ENCODE measurements around the gene MYZAP.

DNA sequence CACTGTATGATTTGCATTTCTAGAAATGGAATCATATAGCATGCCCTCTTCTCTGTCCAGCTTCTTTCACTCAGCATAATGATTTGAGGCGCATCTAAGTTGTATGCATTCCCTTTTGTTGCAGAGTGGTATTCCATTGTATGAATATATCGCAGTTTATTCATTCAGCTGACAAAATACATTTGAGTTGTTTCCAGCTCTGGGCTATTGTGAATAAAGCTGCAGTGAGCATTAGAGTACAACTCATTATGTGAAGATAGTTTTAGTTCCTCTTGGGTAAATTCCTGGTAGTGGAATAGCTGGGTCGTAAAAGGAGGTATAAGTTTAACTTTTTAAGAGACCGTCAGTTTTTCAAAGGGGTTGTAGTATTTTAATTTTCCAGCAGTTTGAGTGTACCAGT is 76.3 kb downstream of the MYZAP start:
- TF ChIP-seq, protein P1, sequence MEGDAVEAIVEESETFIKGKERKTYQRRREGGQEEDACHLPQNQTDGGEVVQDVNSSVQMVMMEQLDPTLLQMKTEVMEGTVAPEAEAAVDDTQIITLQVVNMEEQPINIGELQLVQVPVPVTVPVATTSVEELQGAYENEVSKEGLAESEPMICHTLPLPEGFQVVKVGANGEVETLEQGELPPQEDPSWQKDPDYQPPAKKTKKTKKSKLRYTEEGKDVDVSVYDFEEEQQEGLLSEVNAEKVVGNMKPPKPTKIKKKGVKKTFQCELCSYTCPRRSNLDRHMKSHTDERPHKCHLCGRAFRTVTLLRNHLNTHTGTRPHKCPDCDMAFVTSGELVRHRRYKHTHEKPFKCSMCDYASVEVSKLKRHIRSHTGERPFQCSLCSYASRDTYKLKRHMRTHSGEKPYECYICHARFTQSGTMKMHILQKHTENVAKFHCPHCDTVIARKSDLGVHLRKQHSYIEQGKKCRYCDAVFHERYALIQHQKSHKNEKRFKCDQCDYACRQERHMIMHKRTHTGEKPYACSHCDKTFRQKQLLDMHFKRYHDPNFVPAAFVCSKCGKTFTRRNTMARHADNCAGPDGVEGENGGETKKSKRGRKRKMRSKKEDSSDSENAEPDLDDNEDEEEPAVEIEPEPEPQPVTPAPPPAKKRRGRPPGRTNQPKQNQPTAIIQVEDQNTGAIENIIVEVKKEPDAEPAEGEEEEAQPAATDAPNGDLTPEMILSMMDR (IDR thresholded peaks at IDR 0.05; ENCODE audit: control extremely low read depth in 1 of 3, insufficient read depth in 1 of 3, low read depth in 1 of 3, low read length in 3 of 3): no peak
- TF ChIP-seq, protein P2, sequence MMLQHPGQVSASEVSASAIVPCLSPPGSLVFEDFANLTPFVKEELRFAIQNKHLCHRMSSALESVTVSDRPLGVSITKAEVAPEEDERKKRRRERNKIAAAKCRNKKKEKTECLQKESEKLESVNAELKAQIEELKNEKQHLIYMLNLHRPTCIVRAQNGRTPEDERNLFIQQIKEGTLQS (IDR thresholded peaks at IDR 0.05; ENCODE audit: insufficient read depth, low read depth, low read length): no peak
- TF ChIP-seq CHD2 (IDR thresholded peaks at IDR 0.05; ENCODE audit: low read length) (no peak), NRF1 (IDR thresholded peaks at IDR 0.05; ENCODE audit: low read depth, low read length) (no peak), EZH2 (IDR thresholded peaks at IDR 0.05; ENCODE audit: low read depth, low read length, severe bottlenecking) (no peak), JUN (IDR thresholded peaks at IDR 0.05; ENCODE audit: low read depth, low read length) (no peak), CREB1 (IDR thresholded peaks at IDR 0.05) (no peak), EP300 (IDR thresholded peaks at IDR 0.05; ENCODE audit: borderline replicate concordance in 1 of 2, low read depth in 2 of 2, low read length in 2 of 2) (no peak), SUZ12 (IDR thresholded peaks at IDR 0.05; ENCODE audit: low read length) (no peak), SP4 (IDR thresholded peaks at IDR 0.05; ENCODE audit: low read length) (no peak), TEAD4 (IDR thresholded peaks at IDR 0.05; ENCODE audit: low read depth, low read length) (no peak), TAF1 (IDR thresholded peaks at IDR 0.05; ENCODE audit: low read depth, low read length) (no peak), EGR1 (IDR thresholded peaks at IDR 0.05; ENCODE audit: borderline replicate concordance, low read depth, low read length) (no peak)
- TF ChIP-seq, protein P3, sequence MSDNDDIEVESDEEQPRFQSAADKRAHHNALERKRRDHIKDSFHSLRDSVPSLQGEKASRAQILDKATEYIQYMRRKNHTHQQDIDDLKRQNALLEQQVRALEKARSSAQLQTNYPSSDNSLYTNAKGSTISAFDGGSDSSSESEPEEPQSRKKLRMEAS (IDR thresholded peaks at IDR 0.05): no peak

Data from H1 (cell line).